Cardiac muscle cell (in vitro differentiated cells and primary cell): Measurements from ENCODE around the gene FBXO10. TPM values are rescaled to one million over a fixed set of nuclear protein-coding genes. Genes with fewer than 3 reads are reported as not detected.

ENCODE experiments used
- DNase-seq, 2 donors: peaks; one replicate each; pipeline versions ENCODE4 v3.0.0 to v3.0.0-alpha.2; 2010 to 2017; ENCODE audit warnings: low read depth in 1 of 2, low spot score in 1 of 2
- H3K27ac ChIP-seq: fragments of 200-600 bp; sonication (generic); 2 replicates; pipeline ENCODE4 v1.5.1; 2016
- H3K27me3 ChIP-seq: fragments of 200-600 bp; sonication (generic); 2 replicates; pipeline ENCODE4 v1.6.0; 2016; ENCODE audit warnings: control low read depth
- H3K36me3 ChIP-seq: fragments of 200-600 bp; sonication (generic); 2 replicates; pipeline ENCODE4 v1.5.1; 2016; ENCODE audit warnings: control low read depth
- H3K4me1 ChIP-seq: fragments of 200-600 bp; sonication (generic); 2 replicates; pipeline ENCODE4 v1.8.1; 2017; ENCODE audit warnings: low read depth, mild to moderate bottlenecking, mixed run types
- H3K4me3 ChIP-seq: fragments of 200-600 bp; sonication (generic); 2 replicates; pipeline ENCODE4 v1.5.1; 2016; ENCODE audit warnings: mild to moderate bottlenecking
- H3K9me3 ChIP-seq: fragments of 200-600 bp; sonication (generic); 2 replicates; pipeline ENCODE4 v1.5.1; 2017; ENCODE audit warnings: low read depth, mild to moderate bottlenecking, control low read depth
- polyA plus RNA-seq: library from polyadenylated mRNA; unstranded; fragments of >200 nt; fragmentation: Nextera tagmentation; extraction: Ambion mirVana; gene quantifications from 2 replicates; pipeline ENCODE4 v1.2.1, GENCODE V29; 2016
- total RNA-seq: library from RNA; depleted of rRNA; stranded (reverse); fragments of >200 nt; gene quantifications from 2 replicates; pipeline ENCODE4 v1.2.3, GENCODE V29; 2016
- TF ChIP-seq, protein P1 (sequence below): IDR thresholded peaks from 2 replicates; pipeline ENCODE4 v1.5.1; 2012; ENCODE audit warnings: low read depth, mild to moderate bottlenecking, low read length

The FBXO10 gene
- total and polyA plus RNA-seq, 2 experiments from 2014 or later = 10.6 to 19.8 TPM

DNA sequence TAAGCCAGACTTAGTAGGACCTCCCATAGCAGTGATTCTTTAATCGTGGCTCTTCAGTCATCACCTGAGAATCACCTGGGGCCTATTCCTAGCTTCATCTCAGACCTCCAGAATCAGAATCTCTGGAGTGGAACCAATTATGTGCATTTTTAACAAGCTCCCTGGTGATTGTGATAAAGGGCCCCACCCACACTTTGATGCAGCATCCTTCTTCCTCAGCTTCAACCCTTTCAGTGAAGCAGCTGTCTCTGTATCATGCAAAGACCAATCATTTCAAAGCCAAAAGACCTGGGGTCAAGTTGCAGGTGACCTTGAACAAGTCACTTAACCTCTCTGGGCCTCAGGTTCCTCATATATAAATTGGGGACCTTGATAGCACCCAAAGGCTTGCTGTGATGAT lies 17.1 kb downstream of the FBXO10 start:
- H3K36me3 ChIP-seq = no peaks in the 10 kb centered on the region
- TF ChIP-seq, protein P1, sequence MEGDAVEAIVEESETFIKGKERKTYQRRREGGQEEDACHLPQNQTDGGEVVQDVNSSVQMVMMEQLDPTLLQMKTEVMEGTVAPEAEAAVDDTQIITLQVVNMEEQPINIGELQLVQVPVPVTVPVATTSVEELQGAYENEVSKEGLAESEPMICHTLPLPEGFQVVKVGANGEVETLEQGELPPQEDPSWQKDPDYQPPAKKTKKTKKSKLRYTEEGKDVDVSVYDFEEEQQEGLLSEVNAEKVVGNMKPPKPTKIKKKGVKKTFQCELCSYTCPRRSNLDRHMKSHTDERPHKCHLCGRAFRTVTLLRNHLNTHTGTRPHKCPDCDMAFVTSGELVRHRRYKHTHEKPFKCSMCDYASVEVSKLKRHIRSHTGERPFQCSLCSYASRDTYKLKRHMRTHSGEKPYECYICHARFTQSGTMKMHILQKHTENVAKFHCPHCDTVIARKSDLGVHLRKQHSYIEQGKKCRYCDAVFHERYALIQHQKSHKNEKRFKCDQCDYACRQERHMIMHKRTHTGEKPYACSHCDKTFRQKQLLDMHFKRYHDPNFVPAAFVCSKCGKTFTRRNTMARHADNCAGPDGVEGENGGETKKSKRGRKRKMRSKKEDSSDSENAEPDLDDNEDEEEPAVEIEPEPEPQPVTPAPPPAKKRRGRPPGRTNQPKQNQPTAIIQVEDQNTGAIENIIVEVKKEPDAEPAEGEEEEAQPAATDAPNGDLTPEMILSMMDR = no peak
- H3K27ac ChIP-seq = no peak overlapping the region
- H3K4me1 ChIP-seq = no peaks in the 10 kb centered on the region
- H3K27me3 ChIP-seq = no peaks in the 10 kb centered on the region
- no peak for DNase-seq
- H3K9me3 ChIP-seq = no peaks in the 10 kb centered on the region
- H3K4me3 ChIP-seq = no peak overlapping the region

DNA sequence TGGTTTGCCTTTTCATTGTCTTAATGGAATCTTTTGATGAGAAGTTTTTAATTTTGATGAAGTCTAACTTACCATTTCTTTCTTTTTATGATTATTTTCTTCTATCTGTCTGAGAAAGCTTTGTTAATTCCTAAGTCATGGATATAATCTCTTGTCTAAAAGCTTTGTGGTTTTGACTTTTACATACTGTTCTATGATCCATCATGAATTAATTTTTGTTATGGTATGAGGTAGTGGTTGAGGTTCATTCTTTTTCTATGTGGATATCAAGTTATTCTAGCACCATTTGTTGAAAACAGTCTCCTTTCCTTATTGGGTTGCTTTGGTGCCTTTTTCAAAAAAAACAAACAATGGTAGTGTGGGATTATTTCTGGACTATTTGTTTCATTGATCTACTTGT lies 20.4 kb downstream of the FBXO10 start:
- H3K27ac ChIP-seq = no peak overlapping the region

DNA sequence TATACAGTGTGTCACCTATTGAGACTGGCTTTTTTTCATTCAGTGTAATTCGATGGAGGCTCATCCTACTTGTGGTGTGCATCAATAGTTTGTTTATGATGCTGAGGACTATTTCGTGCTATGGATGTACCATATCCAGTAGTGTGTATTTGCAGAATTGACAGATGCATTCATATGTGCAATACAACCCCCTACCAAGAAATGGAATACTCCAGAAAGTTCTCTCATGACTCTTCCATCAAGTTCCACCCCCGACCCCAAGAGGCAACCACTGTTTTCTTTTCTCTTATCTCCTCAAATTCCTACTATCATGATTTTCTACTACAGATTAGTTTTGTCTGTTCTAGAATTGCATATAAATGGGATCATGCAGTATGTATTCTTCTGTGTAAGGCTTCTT lies 21.9 kb downstream of the FBXO10 start:
- H3K9me3 ChIP-seq = no peaks in the 10 kb centered on the region
- no peaks in the 10 kb centered on the region for H3K36me3 ChIP-seq
- TF ChIP-seq, protein P1 = no peak
- H3K4me3 ChIP-seq = no peak overlapping the region
- no peak overlapping the region for H3K27ac ChIP-seq
- no peaks in the 10 kb centered on the region for H3K27me3 ChIP-seq
- no peak for DNase-seq
- no peaks in the 10 kb centered on the region for H3K4me1 ChIP-seq

More for the DNA sequence above, 20.4 kb downstream of the FBXO10 start:
- Histone ChIP-seq H3K36me3 (no peaks in the 10 kb centered on the region), H3K4me3 (no peak overlapping the region), H3K9me3 (no peaks in the 10 kb centered on the region), H3K27me3 (no peaks in the 10 kb centered on the region), H3K4me1 (no peaks in the 10 kb centered on the region)
- peak in 1 of 2 donors; percentile 10 for DNase-seq
- TF ChIP-seq, protein P1 = no peak

DNA sequence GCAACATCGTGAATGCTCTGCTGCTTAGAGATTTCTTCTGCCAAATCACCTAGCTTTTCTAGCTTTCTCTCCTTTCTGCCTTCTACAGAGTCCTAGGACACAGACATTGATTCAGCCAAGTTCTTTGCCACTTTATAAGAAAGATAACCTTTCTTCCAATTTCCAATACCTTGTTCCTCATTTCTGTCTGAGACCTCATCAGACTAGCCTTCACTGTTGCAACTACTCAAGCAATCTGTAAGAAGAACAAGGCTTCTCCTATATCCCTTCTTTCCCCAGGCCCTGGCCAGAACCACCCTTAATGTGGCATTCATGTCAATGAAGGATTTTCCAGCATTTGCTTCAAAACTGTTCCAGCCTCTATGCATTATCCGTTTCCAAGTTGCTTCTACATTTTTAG lies 24.3 kb downstream of the FBXO10 start:
- Histone ChIP-seq H3K36me3 (no peaks in the 10 kb centered on the region), H3K9me3 (no peaks in the 10 kb centered on the region), H3K4me1 (no peaks in the 10 kb centered on the region), H3K4me3 (no peak overlapping the region), H3K27me3 (no peaks in the 10 kb centered on the region), H3K27ac (peak overlapping the region; percentile 28)
- TF ChIP-seq, protein P1 = no peak
- no peak for DNase-seq

DNA sequence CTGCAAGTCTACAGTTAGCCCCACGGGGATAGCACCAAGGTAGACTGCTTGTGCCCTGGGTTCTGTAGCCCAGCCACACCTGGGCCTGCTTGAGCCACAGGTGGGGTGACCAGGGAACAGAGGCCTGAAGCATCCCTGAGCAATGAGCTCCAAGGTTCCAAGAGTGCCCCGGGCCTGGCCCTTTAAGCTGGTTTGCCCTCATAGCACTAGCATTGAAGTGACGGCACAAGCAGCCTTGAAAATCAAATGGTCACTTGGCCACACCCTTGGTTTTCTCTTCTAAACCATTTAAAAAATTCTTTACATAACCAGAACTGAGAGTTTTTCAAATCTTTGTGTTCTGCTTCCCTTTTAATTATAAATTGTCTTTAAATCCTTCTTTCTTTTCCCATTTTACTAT lies 24.7 kb downstream of the FBXO10 start:
- H3K9me3 ChIP-seq = no peaks in the 10 kb centered on the region
- no peaks in the 10 kb centered on the region for H3K36me3 ChIP-seq
- no peak for DNase-seq
- H3K4me3 ChIP-seq = no peak overlapping the region
- no peak overlapping the region for H3K27ac ChIP-seq
- TF ChIP-seq, protein P1 = no peak
- H3K4me1 ChIP-seq = no peaks in the 10 kb centered on the region
- no peaks in the 10 kb centered on the region for H3K27me3 ChIP-seq

DNA sequence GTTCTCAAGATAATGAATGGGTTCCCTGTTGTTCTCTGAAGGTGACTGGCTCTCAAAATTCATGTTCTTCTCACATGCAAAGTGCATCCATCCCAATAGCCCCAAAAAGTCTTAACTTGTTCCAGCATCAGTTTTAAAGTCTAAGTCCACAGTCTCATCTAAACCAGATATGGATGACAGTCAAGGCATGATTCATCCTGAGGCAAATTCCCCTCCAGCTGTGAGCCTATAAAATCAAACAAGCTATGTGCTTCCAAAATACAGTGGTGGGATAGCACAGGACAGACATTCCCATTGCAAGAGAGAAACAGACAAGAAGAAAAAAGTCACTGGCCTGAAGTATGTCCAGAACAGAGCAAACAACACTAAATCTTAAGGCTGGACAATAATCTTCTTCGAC lies 25.4 kb downstream of the FBXO10 start:
- peak in 1 of 2 donors; percentile 10 for DNase-seq
- TF ChIP-seq, protein P1 = no peak
- H3K27me3 ChIP-seq = no peaks in the 10 kb centered on the region
- no peak overlapping the region for H3K4me3 ChIP-seq
- no peaks in the 10 kb centered on the region for H3K4me1 ChIP-seq
- no peaks in the 10 kb centered on the region for H3K9me3 ChIP-seq
- no peak overlapping the region for H3K27ac ChIP-seq
- H3K36me3 ChIP-seq = no peaks in the 10 kb centered on the region
